ENCODE data around the gene CHST9.

DNA sequence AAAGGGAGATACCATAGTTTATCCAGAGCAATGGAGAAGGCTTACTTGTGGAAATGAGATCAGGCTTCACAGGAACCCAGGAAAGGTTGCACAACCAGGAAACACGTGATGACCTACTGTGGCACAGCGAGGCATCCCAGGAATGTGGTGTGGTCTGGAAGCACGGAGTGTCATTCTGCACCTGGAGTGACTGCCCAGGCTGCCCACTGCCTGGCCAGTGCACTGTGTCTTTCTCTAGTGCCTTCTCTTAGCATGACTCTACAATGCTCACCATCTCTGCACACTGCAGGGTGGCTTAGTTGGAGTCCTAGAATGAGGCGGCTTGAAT, 48.9 kb downstream of the CHST9 start:
- TF ChIP-seq EP300 (conservative IDR thresholded peaks at IDR 0.05; ENCODE audit: poor library complexity, severe bottlenecking) (no peak), POLR2AphosphoS5 (IDR thresholded peaks at IDR 0.05) (no peak)

All from neural cell (in vitro differentiated cells).